ENCODE data around the gene EIF2D. TPM values are rescaled to one million over a fixed set of nuclear protein-coding genes. Genes with fewer than 3 reads are reported as not detected.

EIF2D gene
- total RNA-seq, 4 donors from 2014 or later, result 38.4 to 55.8 (median 50.4) TPM

DNA sequence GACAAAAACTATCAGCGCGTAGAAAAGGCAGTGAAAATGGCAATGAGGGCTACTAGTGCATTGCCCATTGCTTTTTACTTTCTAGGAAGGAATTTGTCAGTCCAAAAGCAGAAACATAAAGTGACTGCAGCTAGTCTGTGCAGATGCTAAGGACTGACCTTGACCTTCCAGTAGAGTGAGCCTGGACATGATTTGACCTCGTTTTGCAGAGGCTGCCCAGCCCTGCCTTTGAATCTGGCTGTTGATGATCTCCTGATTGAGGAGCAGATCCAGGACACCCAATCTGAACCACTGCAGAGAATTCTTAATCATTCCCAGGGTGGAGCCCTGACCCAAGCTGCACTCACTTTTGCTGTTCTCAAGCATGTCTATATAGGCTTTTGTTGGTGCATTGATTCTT is 44.7 kb upstream of the EIF2D start:
- ATAC-seq (ENCODE audit: low FRiP score), result no peak
- TF ChIP-seq, protein P1, sequence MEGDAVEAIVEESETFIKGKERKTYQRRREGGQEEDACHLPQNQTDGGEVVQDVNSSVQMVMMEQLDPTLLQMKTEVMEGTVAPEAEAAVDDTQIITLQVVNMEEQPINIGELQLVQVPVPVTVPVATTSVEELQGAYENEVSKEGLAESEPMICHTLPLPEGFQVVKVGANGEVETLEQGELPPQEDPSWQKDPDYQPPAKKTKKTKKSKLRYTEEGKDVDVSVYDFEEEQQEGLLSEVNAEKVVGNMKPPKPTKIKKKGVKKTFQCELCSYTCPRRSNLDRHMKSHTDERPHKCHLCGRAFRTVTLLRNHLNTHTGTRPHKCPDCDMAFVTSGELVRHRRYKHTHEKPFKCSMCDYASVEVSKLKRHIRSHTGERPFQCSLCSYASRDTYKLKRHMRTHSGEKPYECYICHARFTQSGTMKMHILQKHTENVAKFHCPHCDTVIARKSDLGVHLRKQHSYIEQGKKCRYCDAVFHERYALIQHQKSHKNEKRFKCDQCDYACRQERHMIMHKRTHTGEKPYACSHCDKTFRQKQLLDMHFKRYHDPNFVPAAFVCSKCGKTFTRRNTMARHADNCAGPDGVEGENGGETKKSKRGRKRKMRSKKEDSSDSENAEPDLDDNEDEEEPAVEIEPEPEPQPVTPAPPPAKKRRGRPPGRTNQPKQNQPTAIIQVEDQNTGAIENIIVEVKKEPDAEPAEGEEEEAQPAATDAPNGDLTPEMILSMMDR (IDR thresholded peaks at IDR 0.05), result no peak
- no peak for DNase-seq (ENCODE audit: low spot score)

DNA sequence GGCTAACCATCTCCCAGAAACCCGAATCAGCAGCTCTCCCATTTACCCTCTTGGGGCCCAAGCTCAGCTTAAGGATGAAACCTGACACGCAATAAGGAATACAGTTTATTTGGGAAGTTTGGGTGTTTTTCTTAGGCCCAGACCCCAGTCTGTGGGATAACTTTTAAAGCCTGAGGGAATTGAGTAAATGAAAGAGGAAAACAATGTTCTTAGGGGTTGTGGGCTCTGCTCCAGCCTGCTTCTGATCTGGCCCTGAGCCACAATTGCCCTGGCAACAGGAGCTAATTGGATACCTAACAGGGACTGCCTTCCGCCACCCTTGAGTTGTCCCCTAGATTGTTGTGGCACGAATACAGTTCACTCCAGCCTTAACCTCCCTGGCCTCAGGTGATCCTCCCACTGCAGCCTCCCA is 43.2 kb upstream of the EIF2D start:
- no peak for ATAC-seq (ENCODE audit: low FRiP score)
- TF ChIP-seq, protein P1 (IDR thresholded peaks at IDR 0.05), result no peak

DNA sequence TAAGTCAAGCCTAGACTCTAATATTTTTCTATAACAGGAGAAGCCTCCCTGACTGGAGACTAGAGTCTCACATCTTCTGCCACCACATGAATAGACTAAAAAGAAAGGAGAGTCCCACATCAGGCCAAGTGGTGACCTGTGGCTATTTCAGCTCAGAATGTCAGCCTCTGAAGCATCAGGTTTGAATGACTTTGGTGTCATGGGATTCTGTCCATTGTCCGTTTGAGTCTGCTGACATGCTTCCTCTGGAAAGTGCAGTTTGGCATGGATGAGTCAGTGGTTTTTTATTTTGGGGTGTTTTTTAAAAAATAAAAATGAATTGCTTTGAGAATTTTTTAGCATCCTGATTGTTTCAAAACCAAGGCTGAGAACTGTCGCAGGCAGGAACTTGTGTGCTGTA is 42.6 kb upstream of the EIF2D start:
- DNase-seq (ENCODE audit: low spot score) (no peak), ATAC-seq (ENCODE audit: low FRiP score) (no peak)
- TF ChIP-seq, protein P1 (IDR thresholded peaks at IDR 0.05), result no peak

More for the DNA sequence above, 43.2 kb upstream of the EIF2D start:
- DNase-seq (ENCODE audit: low spot score), result no peak

DNA sequence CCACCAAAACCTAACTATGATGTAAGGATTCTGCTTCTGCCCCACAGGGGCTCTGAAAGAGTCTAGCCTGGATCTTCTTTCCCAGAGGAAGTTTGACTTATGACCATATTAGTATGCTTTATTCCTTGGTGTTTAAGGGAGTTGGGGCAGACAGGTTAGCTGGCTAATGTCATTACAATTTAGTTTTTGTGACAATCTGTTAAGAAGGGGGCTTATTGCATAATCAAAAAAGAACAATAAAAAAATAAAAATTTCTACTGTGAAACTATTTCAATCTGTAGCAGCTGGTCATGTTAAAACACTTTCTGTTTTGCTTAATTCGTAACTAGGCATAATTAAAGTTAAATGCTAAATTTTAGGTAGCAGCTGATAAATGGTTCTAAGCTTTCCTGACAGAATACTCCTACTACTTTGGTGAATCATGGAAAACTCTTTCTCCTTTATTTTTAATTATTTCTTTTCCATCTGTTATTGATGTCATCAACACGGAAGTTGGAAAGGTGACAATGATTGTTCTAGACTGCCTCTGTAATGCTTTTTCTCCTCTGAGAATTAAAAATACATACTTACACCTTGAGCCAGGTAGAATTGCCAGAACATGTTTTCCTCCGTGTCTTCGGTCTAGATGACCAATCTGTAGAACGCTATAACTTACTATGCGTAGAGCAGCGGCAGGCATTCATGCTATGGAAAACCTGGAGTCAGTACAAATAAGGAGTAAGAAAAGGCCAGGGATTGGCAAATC is 41.6 kb upstream of the EIF2D start:
- ATAC-seq (ENCODE audit: low FRiP score) (no peak), DNase-seq (ENCODE audit: low spot score) (no peak)
- TF ChIP-seq, protein P1 (IDR thresholded peaks at IDR 0.05), result no peak

DNA sequence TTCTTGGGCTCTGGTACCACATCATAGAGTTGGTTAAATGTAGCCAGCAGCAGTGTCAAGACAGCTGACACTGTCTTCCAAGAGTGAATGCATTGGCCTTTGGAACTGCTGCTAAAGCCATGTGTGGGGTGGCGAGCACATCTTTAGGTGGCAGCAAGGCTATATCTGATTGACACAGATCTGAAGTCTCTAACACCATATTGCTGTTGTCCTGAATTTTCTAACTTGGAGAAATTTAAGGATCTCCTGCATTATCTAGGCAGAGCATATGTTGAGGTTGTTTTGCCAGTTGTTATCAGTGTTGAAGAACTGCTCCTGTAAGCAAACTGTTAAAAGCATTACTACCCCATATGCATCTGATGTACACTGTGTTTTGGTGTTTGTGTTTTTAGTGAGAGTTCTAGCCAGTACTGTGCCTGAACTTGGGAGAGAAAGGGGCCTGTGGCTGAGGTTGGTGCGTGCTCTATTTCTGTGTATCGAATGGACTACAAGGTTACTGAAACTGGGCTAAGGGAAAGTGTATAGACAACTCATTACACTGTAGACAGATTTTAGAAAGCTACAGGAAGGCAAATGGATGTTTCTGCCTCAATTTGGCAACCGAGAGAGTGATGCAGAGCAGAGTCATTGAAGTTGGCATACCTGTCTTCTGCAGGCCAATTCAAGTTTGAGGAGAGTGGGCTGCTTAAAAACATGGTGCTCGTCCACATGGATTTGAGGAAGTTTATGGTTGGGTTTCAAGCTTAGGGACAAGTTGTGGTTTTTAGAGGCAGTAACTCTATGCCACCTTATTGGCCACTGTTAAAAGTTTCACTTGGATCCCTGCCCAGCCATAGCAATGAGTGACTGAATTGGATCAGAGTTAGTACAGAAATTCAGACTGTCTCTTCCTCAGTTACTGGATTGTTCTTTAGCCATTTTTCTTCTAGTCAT is 40.0 kb upstream of the EIF2D start:
- peak; percentile 25 for ATAC-seq (ENCODE audit: low FRiP score)
- TF ChIP-seq, protein P1 (IDR thresholded peaks at IDR 0.05), result no peak

DNA sequence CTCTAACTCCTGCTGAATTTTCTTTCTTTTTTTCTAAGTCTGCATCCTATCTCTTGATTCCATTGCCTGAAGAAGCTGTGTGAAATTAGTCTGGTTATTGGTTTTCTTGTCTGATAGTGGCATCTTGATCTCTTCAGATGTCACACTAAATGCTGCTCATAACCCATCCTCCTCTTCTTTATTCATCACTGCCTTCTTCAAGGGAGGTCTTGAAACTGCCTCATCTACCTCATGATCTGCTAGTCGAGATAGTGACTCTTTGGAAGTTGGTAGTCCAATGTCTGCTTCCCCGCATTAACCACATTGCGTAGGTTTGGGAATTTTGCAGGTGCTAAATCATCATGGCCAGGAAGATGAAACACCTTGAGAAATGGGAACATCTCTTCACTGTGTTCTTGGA is 38.7 kb upstream of the EIF2D start:
- ATAC-seq (ENCODE audit: low FRiP score) (no peak), DNase-seq (ENCODE audit: low spot score) (no peak)
- TF ChIP-seq, protein P1 (IDR thresholded peaks at IDR 0.05), result no peak

More for the DNA sequence above, 40.0 kb upstream of the EIF2D start:
- DNase-seq (ENCODE audit: low spot score), result no peak

Data from omental fat pad (tissue), 4 donors.